Fibroblast of skin of left quadriceps (primary cell): ENCODE results near the gene TP53INP2.
"Not testable (repeated sequence)": the region's sequence is repeated elsewhere in the genome, so short reads cannot be mapped to it uniquely, and the experiment has no call there.

ENCODE experiments used
- DNase-seq, 2 experiments: peaks; one replicate each; pipeline ENCODE4 v3.0.0-alpha.2; 2013; ENCODE audit warnings: low read depth in 2 of 2

Gene TP53INP2

GRCh38 chr20:34704177-34705007 is at the start of gene TP53INP2:
TSS of gene TP53INP2 (plus strand) at chr20:34704344. CDS start at chr20:34708740, 4,396 bp downstream.
- peak; percentile 66 to 71 for DNase-seq

GRCh38 chr20:34658654-34659053 is 45.5 kb upstream of the TP53INP2 start:
- not testable (repeated sequence) for DNase-seq

- DNase-seq = peak in 1 of 2 experiments; percentile 6
Observed at GRCh38 chr20:34661811-34662210, 42.3 kb upstream of the TP53INP2 start.

GRCh38 chr20:34663213-34663943 is 40.8 kb upstream of the TP53INP2 start:
- DNase-seq = peak; percentile 12 to 15

- DNase-seq = not testable (repeated sequence)
Observed at GRCh38 chr20:34664751-34665150, 39.4 kb upstream of the TP53INP2 start.

GRCh38 chr20:34669094-34669493 is 35.0 kb upstream of the TP53INP2 start:
- no peak for DNase-seq

GRCh38 chr20:34673412-34673811 is 30.7 kb upstream of the TP53INP2 start:
- DNase-seq = no peak

- no peak for DNase-seq
Observed at GRCh38 chr20:34675561-34675960, 28.6 kb upstream of the TP53INP2 start.

- DNase-seq = no peak
Observed at GRCh38 chr20:34675993-34676641, 28.0 kb upstream of the TP53INP2 start.

- peak; percentile 79 to 80 for DNase-seq
Observed at GRCh38 chr20:34676642-34677373, 27.3 kb upstream of the TP53INP2 start, which contains the start of gene PIGU. TSS of gene PIGU (minus strand) at chr20:34677092. CDS start at chr20:34677085, 7 bp downstream.

GRCh38 chr20:34680586-34681175 is 23.5 kb upstream of the TP53INP2 start:
- DNase-seq = no peak

GRCh38 chr20:34683667-34684066 is 20.5 kb upstream of the TP53INP2 start:
- no peak for DNase-seq

- no peak for DNase-seq
Observed at GRCh38 chr20:34689486-34689885, 14.7 kb upstream of the TP53INP2 start.

- DNase-seq = no peak
Observed at GRCh38 chr20:34691838-34692237, 12.3 kb upstream of the TP53INP2 start.

- no peak for DNase-seq
Observed at GRCh38 chr20:34693414-34693813, 10.7 kb upstream of the TP53INP2 start.

- no peak for DNase-seq
Observed at GRCh38 chr20:34701405-34702085, 2.6 kb upstream of the TP53INP2 start.

- DNase-seq = no peak
Observed at GRCh38 chr20:34703061-34703423, 1.1 kb upstream of the TP53INP2 start.

- no peak for DNase-seq
Observed at GRCh38 chr20:34703424-34704176, 544 bp upstream of the TP53INP2 start.

- DNase-seq = no peak
Observed at GRCh38 chr20:34705008-34705396, 858 bp downstream of the TP53INP2 start.
